K562 (cell line): ENCODE data around the gene GGPS1. TPM values are rescaled to one million over a fixed set of nuclear protein-coding genes. Genes with fewer than 3 reads are reported as not detected.
A peak's percentile ranks its signal among the peaks of the same experiment; 100 is the strongest.

Experiments
- CHD2 ChIP-seq: IDR thresholded peaks from 2 replicates; pipeline ENCODE4 v1.6.1; 2011; ENCODE audit warnings: low read depth, low read length
- GATAD2B ChIP-seq: fragments of 450-650 bp; IDR thresholded peaks from 2 replicates; pipeline ENCODE4 v1.6.1; 2017; ENCODE audit warnings: mild to moderate bottlenecking, borderline replicate concordance
- GTF2E2 ChIP-seq: fragments of 200-800 bp; sonication (Bioruptor generic); IDR thresholded peaks from 2 replicates; pipeline ENCODE4 v1.6.1; 2016; ENCODE audit warnings: missing genetic modification characterization, missing compliant biosample characterization
- GTF2F1 ChIP-seq: IDR thresholded peaks from 2 replicates; pipeline ENCODE4 v1.6.1; 2011; ENCODE audit warnings: low read depth, low read length, improper control_type of control experiment
- PHF20 ChIP-seq: fragments of 450-650 bp; IDR thresholded peaks from 2 replicates; pipeline ENCODE4 v1.6.1; 2018; ENCODE audit not compliant: partially characterized antibody
- POLR2AphosphoS5 ChIP-seq: IDR thresholded peaks from 2 replicates; pipeline ENCODE4 v1.6.1; 2011; ENCODE audit warnings: mild to moderate bottlenecking, low read depth, low read length, moderate library complexity; ENCODE audit not compliant: control insufficient read depth, insufficient read depth
- RB1 ChIP-seq: fragments of 450-650 bp; IDR thresholded peaks from 2 replicates; pipeline ENCODE4 v1.6.1; 2017; ENCODE audit warnings: low read depth, mild to moderate bottlenecking
- SIN3A ChIP-seq, 2 experiments: fragments of 150-350 bp in 1 of 2; IDR thresholded peaks; 2 replicates each; pipeline ENCODE4 v1.6.1; 2011 to 2016; ENCODE audit warnings: borderline replicate concordance in 2 of 2, low read depth in 2 of 2, low read length in 2 of 2, mild to moderate bottlenecking in 2 of 2, moderate library complexity in 2 of 2; ENCODE audit not compliant: control insufficient read depth in 1 of 2
- SRF ChIP-seq, 2 experiments: fragments of 250-450, 450-650 bp in 1 of 2; sonication (Bioruptor Pico) in 1 of 2; sonication (generic) in 1 of 2; formaldehyde crosslinking; IDR thresholded peaks; 2 replicates each; pipeline versions ENCODE4 v1.5.0 to v1.5.1; 2020 to 2022; ENCODE audit warnings: mild to moderate bottlenecking in 1 of 2, missing genetic modification reagents in 1 of 2
- ZNF354B ChIP-seq: fragments of 250-450 bp; sonication (Bioruptor Pico); IDR thresholded peaks from 2 replicates; pipeline ENCODE4 v1.4.0; 2020
- ZNF431 ChIP-seq: sonication (generic); formaldehyde crosslinking; IDR thresholded peaks from 2 replicates; pipeline ENCODE4 v1.8.0; 2022; ENCODE audit warnings: mild to moderate bottlenecking, missing genetic modification reagents
- ZNF57 ChIP-seq: fragments of 450-650 bp; formaldehyde crosslinking; IDR thresholded peaks from 2 replicates; pipeline ENCODE4 v1.4.0; 2020; ENCODE audit warnings: mild to moderate bottlenecking, moderate library complexity
- ZNF589 ChIP-seq: fragments of 200-800 bp; sonication (Bioruptor generic); IDR thresholded peaks from 2 replicates; pipeline ENCODE4 v1.6.1; 2016; ENCODE audit warnings: low read depth, missing genetic modification characterization, missing compliant biosample characterization
- polyA plus RNA-seq, 8 experiments: library from polyadenylated mRNA; depleted of rRNA in 4 of 8; stranded (reverse) in 5 of 8; unstranded in 3 of 8; fragments of >200 nt; fragmentation: Nextera tagmentation in 2 of 8; fragmentation: Illumina TruSeq in 1 of 8; extraction: Ambion mirVana in 2 of 8; extraction: Trizol in 1 of 8; gene quantifications; 2 replicates each; pipeline versions ENCODE4 v1.2.1 to v1.2.3, GENCODE V29; 2011 to 2014; ENCODE audit warnings: inconsistent platforms in 1 of 8, missing spikeins in 1 of 8
- total RNA-seq, 7 experiments: library from RNA; depleted of rRNA in 6 of 7; stranded (reverse); fragments of >200 nt in 6 of 7; fragmentation: Illumina TruSeq in 2 of 7; extraction: Trizol in 2 of 7; gene quantifications; 2 replicates each; pipeline versions ENCODE4 v1.2.1 to v1.2.3, GENCODE V29; 2011 to 2021; ENCODE audit warnings: low replicate concordance in 1 of 7
- TF ChIP-seq, protein P1 (sequence below), 2 experiments: fragments of 450-650 bp; IDR thresholded peaks; 2 replicates each; pipeline ENCODE4 v1.6.1; 2016
- TF ChIP-seq, protein P2 (sequence below): fragments of 250-450 bp; sonication (Bioruptor Pico); IDR thresholded peaks from 2 replicates; pipeline ENCODE4 v1.5.0; 2021
- TF ChIP-seq, protein P3 (sequence below), 2 experiments: fragments of 200-800 bp in 1 of 2; sonication (Bioruptor generic) in 1 of 2; sonication (generic) in 1 of 2; formaldehyde crosslinking in 1 of 2; IDR thresholded peaks in 1 of 2; conservative IDR thresholded peaks in 1 of 2; 2 replicates each; pipeline versions ENCODE4 v1.5.0 to v1.6.1; 2016 to 2020; ENCODE audit warnings: missing compliant biosample characterization in 1 of 2, missing genetic modification characterization in 1 of 2, missing genetic modification reagents in 1 of 2
- TF ChIP-seq, protein P4 (sequence below): sonication (generic); formaldehyde crosslinking; IDR thresholded peaks from 2 replicates; pipeline ENCODE4 v1.8.0; 2022; ENCODE audit warnings: mild to moderate bottlenecking, missing genetic modification reagents, borderline replicate concordance

Gene GGPS1
- total and polyA plus RNA-seq, 9 of the 15 experiments (the other 6 are each of a cell fraction or from before 2014, with no cell fraction given), result 18.8 to 104 (median 56.3) TPM

DNA sequence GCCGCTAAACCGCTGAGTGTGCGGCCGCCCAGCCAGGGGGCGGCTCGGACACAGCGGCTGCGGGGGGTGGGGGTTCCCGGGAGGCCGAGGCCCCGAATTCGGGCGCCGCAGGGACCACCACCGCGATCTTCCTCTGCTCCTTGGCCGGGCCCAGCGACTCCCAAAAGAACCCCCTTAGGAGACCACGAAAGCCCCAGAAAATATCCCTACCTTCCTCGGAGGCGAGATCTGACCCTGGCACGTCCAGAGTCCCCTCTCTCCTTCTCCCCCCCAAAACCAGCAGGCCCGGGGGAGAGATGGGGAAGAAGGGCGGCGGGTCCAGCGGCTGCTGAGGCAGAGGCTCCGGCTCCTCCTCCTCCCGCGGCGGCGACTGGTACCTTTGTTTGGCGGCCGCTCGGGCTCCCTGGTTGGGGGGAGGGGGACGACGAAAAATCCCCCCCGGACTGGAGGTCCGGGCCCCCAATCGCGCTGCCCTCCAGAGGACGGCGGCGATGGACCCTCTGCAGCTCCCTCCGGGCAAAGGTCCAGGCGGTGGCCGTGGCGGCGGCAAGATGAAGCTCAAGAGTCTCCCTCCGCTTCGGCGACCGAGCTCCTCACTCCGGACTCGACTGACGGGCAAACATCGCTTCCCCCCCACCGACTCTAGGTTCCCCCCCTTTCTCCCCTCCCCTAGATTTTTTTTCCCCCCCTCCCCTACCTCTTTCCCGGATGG lies 655 bp upstream of the GGPS1 start, which contains the start of gene ARID4B (continued):
- TF ChIP-seq, protein P1, sequence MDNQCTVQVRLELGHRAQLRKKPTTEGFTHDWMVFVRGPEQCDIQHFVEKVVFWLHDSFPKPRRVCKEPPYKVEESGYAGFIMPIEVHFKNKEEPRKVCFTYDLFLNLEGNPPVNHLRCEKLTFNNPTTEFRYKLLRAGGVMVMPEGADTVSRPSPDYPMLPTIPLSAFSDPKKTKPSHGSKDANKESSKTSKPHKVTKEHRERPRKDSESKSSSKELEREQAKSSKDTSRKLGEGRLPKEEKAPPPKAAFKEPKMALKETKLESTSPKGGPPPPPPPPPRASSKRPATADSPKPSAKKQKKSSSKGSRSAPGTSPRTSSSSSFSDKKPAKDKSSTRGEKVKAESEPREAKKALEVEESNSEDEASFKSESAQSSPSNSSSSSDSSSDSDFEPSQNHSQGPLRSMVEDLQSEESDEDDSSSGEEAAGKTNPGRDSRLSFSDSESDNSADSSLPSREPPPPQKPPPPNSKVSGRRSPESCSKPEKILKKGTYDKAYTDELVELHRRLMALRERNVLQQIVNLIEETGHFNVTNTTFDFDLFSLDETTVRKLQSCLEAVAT (IDR thresholded peaks at IDR 0.05), result peak in 1 of 2 experiments; percentile 75; a peak in 1 of 4 replicates
- peak; percentile 34; the same call in 1 of the 2 replicates for TF ChIP-seq RB1
- TF ChIP-seq, protein P2, sequence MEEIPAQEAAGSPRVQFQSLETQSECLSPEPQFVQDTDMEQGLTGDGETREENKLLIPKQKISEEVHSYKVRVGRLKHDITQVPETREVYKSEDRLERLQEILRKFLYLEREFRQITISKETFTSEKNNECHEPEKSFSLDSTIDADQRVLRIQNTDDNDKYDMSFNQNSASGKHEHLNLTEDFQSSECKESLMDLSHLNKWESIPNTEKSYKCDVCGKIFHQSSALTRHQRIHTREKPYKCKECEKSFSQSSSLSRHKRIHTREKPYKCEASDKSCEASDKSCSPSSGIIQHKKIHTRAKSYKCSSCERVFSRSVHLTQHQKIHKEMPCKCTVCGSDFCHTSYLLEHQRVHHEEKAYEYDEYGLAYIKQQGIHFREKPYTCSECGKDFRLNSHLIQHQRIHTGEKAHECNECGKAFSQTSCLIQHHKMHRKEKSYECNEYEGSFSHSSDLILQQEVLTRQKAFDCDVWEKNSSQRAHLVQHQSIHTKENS (CRISPR knock-in tag), result no peak
- TF ChIP-seq ZNF354B (CRISPR knock-in tag), result no peak
- TF ChIP-seq, protein P3, sequence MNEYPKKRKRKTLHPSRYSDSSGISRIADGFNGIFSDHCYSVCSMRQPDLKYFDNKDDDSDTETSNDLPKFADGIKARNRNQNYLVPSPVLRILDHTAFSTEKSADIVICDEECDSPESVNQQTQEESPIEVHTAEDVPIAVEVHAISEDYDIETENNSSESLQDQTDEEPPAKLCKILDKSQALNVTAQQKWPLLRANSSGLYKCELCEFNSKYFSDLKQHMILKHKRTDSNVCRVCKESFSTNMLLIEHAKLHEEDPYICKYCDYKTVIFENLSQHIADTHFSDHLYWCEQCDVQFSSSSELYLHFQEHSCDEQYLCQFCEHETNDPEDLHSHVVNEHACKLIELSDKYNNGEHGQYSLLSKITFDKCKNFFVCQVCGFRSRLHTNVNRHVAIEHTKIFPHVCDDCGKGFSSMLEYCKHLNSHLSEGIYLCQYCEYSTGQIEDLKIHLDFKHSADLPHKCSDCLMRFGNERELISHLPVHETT (CRISPR knock-in tag; conservative IDR thresholded peaks at IDR 0.05 in 1 of 2, IDR thresholded peaks at IDR 0.05 in 1 of 2), result peak in 1 of 2 experiments; percentile 66; a peak in 1 of 4 replicates
- 0 out of 2 replicates have a peak, but pooled peaks have one; percentile 5 for TF ChIP-seq GATAD2B
- peak; percentile 39; the same call in 1 of the 2 replicates for TF ChIP-seq GTF2F1
- 0 out of 2 replicates have a peak, but pooled peaks have one; percentile 19 for TF ChIP-seq ZNF57 (CRISPR knock-in tag)
- TF ChIP-seq ZNF589, result 0 out of 2 replicates have a peak, but pooled peaks have one; percentile 56
- TF ChIP-seq, protein P4, sequence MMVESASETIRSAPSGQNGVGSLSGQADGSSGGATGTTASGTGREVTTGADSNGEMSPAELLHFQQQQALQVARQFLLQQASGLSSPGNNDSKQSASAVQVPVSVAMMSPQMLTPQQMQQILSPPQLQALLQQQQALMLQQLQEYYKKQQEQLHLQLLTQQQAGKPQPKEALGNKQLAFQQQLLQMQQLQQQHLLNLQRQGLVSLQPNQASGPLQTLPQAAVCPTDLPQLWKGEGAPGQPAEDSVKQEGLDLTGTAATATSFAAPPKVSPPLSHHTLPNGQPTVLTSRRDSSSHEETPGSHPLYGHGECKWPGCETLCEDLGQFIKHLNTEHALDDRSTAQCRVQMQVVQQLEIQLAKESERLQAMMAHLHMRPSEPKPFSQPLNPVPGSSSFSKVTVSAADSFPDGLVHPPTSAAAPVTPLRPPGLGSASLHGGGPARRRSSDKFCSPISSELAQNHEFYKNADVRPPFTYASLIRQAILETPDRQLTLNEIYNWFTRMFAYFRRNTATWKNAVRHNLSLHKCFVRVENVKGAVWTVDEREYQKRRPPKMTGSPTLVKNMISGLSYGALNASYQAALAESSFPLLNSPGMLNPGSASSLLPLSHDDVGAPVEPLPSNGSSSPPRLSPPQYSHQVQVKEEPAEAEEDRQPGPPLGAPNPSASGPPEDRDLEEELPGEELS (CRISPR knock-in tag), result 0 out of 2 replicates have a peak, but pooled peaks have one; percentile 51
- no peak for TF ChIP-seq PHF20
- no peak for TF ChIP-seq GTF2E2 (tag)
- TF ChIP-seq ZNF431, result peak; percentile 44
- TF ChIP-seq CHD2, result no peak
- no peak; a peak in 1 of 4 replicates for TF ChIP-seq SIN3A (IDR thresholded peaks at IDR 0.05; ENCODE audit: borderline replicate concordance in 2 of 2, control insufficient read depth in 1 of 2, low read depth in 2 of 2, low read length in 2 of 2)
- TF ChIP-seq POLR2AphosphoS5, result peak; percentile 57; the same call in 1 of the 2 replicates
- TF ChIP-seq SRF (CRISPR knock-in tag; IDR thresholded peaks at IDR 0.05), result peak in 1 of 2 experiments; percentile 32; a peak in 1 of 4 replicates
